ENCODE measurements around the gene GBF1.

DNA sequence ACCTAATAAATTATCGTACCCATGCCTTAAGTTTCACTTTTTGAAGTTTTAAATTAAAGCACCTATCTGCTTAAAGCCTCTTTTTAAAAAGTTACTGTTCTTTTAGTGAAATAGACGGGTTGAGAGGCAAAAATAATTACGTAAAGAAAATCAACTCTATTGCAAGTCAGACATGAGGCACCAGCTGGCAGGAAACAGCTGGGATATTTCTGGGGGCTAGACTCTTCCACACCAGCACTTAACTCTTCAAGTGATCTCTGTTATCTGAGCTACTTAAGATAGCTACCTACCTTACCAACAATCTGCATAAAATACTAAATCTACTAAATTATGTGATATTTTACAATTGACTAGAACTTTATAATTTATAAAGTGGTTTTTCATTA lies 35.8 kb downstream of the GBF1 start:
- TF ChIP-seq, protein P1, sequence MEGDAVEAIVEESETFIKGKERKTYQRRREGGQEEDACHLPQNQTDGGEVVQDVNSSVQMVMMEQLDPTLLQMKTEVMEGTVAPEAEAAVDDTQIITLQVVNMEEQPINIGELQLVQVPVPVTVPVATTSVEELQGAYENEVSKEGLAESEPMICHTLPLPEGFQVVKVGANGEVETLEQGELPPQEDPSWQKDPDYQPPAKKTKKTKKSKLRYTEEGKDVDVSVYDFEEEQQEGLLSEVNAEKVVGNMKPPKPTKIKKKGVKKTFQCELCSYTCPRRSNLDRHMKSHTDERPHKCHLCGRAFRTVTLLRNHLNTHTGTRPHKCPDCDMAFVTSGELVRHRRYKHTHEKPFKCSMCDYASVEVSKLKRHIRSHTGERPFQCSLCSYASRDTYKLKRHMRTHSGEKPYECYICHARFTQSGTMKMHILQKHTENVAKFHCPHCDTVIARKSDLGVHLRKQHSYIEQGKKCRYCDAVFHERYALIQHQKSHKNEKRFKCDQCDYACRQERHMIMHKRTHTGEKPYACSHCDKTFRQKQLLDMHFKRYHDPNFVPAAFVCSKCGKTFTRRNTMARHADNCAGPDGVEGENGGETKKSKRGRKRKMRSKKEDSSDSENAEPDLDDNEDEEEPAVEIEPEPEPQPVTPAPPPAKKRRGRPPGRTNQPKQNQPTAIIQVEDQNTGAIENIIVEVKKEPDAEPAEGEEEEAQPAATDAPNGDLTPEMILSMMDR (IDR thresholded peaks at IDR 0.05; ENCODE audit: low read depth, low read length, missing input control) = no peak
- no peak for TF ChIP-seq GABPA (IDR thresholded peaks at IDR 0.05 in 1 of 2, conservative IDR thresholded peaks at IDR 0.05 in 1 of 2)
- TF ChIP-seq, protein P2, sequence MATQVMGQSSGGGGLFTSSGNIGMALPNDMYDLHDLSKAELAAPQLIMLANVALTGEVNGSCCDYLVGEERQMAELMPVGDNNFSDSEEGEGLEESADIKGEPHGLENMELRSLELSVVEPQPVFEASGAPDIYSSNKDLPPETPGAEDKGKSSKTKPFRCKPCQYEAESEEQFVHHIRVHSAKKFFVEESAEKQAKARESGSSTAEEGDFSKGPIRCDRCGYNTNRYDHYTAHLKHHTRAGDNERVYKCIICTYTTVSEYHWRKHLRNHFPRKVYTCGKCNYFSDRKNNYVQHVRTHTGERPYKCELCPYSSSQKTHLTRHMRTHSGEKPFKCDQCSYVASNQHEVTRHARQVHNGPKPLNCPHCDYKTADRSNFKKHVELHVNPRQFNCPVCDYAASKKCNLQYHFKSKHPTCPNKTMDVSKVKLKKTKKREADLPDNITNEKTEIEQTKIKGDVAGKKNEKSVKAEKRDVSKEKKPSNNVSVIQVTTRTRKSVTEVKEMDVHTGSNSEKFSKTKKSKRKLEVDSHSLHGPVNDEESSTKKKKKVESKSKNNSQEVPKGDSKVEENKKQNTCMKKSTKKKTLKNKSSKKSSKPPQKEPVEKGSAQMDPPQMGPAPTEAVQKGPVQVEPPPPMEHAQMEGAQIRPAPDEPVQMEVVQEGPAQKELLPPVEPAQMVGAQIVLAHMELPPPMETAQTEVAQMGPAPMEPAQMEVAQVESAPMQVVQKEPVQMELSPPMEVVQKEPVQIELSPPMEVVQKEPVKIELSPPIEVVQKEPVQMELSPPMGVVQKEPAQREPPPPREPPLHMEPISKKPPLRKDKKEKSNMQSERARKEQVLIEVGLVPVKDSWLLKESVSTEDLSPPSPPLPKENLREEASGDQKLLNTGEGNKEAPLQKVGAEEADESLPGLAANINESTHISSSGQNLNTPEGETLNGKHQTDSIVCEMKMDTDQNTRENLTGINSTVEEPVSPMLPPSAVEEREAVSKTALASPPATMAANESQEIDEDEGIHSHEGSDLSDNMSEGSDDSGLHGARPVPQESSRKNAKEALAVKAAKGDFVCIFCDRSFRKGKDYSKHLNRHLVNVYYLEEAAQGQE (IDR thresholded peaks at IDR 0.05) = no peak
- TF ChIP-seq, protein P3, sequence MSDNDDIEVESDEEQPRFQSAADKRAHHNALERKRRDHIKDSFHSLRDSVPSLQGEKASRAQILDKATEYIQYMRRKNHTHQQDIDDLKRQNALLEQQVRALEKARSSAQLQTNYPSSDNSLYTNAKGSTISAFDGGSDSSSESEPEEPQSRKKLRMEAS (IDR thresholded peaks at IDR 0.05) = no peak
- no peak for TF ChIP-seq RAD21 (IDR thresholded peaks at IDR 0.05)
- TF ChIP-seq RXRA (IDR thresholded peaks at IDR 0.05) = no peak
